Activated T-helper 2 cell treated with anti-CD3 and anti-CD28 coated beads, Interferon-gamma antibody, Interleukin-2, Interleukin-4, amounts not matched to agents 10 μg/mL and 5 μg/mL and 100 μg/mL, durations not matched to agents 14 hours and 24 hours and 36 hours (primary cell): Measurements from ENCODE around the gene LETM1. TPM values are rescaled to one million over a fixed set of nuclear protein-coding genes. Genes with fewer than 3 reads are reported as not detected.

Experiments used
- DNase-seq: peaks from one replicate; pipeline ENCODE4 v3.0.0; 2021; ENCODE audit warnings: low spot score
- H3K27ac Mint-ChIP-seq: one replicate; pipeline ENCODE4 v1.8.0; 2021; ENCODE audit warnings: mixed read lengths
- H3K27me3 Mint-ChIP-seq: one replicate; pipeline ENCODE4 v1.8.0; 2021; ENCODE audit warnings: low read depth, mixed read lengths
- H3K36me3 Mint-ChIP-seq: one replicate; pipeline ENCODE4 v1.8.0; 2021; ENCODE audit warnings: low read depth, mixed read lengths
- H3K4me1 Mint-ChIP-seq: one replicate; pipeline ENCODE4 v1.8.0; 2021; ENCODE audit warnings: low read depth, mixed read lengths
- H3K4me3 Mint-ChIP-seq: one replicate; pipeline ENCODE4 v1.8.0; 2021; ENCODE audit warnings: low read depth, mild to moderate bottlenecking, moderate library complexity, mixed read lengths
- H3K9me3 Mint-ChIP-seq: one replicate; pipeline ENCODE4 v1.8.0; 2021; ENCODE audit warnings: mixed read lengths
- intact Hi-C: fragments of 100-400 bp; cut with micrococcal nuclease; formaldehyde crosslinking; loops from one replicate; pipeline ENCODE4 v1.15.1; 2023
- total RNA-seq: library from RNA; stranded (reverse); gene quantifications from 2 replicates; pipeline ENCODE4 v1.2.3, GENCODE V29; 2022

The LETM1 gene
- total RNA-seq, 1 donor from 2014 or later: 76.6 TPM

DNA sequence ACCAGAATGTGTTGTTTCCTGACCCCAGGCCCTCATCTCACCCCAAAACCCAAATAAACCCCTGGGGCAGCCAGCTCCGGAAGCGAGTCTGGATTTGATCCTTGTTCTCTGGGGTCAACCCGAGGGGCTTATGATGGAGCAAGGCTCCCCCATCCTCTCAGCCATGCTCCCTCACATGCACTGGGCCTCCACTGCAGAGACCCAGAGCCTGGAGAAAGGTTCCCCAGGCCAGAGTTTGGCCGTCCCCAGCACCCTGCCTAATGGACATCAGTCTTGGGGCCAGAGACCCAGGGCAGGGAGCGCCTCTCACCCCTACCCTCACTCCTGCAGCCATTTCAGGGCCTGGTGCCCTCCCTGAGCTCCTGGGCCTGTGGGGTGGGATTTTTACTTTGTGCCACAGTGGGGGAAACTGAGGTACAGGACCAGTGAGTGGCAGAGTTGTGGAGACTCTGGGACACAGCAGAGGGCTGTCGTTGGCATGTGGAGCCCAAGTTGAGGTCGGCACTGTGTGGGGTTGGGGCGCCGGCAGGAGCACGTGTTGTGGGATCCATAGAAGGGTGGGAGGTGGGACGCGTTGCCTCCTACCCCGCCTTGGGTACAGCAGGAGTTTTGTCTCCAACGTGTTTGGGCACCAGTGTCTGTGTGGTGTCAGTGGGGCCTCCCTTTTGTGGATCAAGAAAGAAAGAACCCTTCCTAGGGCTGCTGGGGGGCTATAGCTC lies 59.3 kb downstream of the LETM1 start:
- intact Hi-C loops: no loop called here
- no peak overlapping the region for H3K4me3 Mint-ChIP-seq
- no peak overlapping the region for H3K27ac Mint-ChIP-seq
- H3K4me1 Mint-ChIP-seq: no peaks in the 10 kb centered on the region
- H3K9me3 Mint-ChIP-seq: no peaks in the 10 kb centered on the region
- peaks cover 12% of the 10 kb centered on the region for H3K27me3 Mint-ChIP-seq
- no peak for DNase-seq
- no peaks in the 10 kb centered on the region for H3K36me3 Mint-ChIP-seq

GRCh38 chr4:1795299-1796195 lies 60.4 kb downstream of the LETM1 start:
- intact Hi-C loops: no loop called here
- H3K4me1 Mint-ChIP-seq: no peaks in the 10 kb centered on the region

DNA sequence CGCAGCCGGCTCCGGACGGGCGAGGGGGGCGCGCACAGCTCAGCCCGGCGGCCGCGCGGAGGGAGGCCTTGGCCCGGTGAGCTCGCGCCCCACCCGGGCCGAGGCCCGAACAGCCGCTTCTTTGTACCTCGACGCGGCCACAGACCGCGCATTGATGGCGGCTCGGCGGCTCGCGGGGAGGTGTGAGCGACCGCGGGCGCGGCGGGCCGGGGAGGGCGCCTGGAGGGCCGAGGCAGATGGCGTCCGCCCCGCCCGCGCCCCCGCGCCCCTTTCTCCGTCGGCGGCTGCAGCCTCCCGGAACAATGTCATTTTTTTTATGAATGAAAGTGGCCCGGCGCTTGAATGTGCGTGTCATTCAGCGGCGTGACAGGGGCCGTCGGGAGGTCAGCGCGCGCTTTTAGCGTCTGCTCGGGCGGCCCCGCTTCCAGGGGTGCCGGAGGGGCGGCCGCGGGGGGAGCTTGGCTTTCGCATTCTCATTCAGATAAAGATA lies 61.1 kb downstream of the LETM1 start:
- Mint-ChIP-seq H3K27me3 (peaks cover 18% of the 10 kb centered on the region), H3K4me1 (no peaks in the 10 kb centered on the region), H3K36me3 (no peaks in the 10 kb centered on the region), H3K27ac (no peak overlapping the region), H3K4me3 (no peak overlapping the region), H3K9me3 (no peaks in the 10 kb centered on the region)
- DNase-seq: no peak
- intact Hi-C loops: no loop called here

More at GRCh38 chr4:1795299-1796195, 60.4 kb downstream of the LETM1 start:
- H3K27me3 Mint-ChIP-seq: peaks cover 17% of the 10 kb centered on the region
- no peaks in the 10 kb centered on the region for H3K36me3 Mint-ChIP-seq
- H3K4me3 Mint-ChIP-seq: no peak overlapping the region
- H3K9me3 Mint-ChIP-seq: no peaks in the 10 kb centered on the region
- DNase-seq: no peak
- no peak overlapping the region for H3K27ac Mint-ChIP-seq

GRCh38 chr4:1793940-1794808 lies 61.8 kb downstream of the LETM1 start:
- Mint-ChIP-seq H3K9me3 (no peaks in the 10 kb centered on the region), H3K4me1 (no peaks in the 10 kb centered on the region), H3K27ac (no peak overlapping the region), H3K4me3 (no peak overlapping the region), H3K36me3 (no peaks in the 10 kb centered on the region), H3K27me3 (peaks cover 18% of the 10 kb centered on the region)
- intact Hi-C loops: no loop called here
- DNase-seq: no peak

- Mint-ChIP-seq H3K4me3 (no peak overlapping the region), H3K36me3 (no peaks in the 10 kb centered on the region), H3K9me3 (no peaks in the 10 kb centered on the region), H3K27ac (no peak overlapping the region), H3K4me1 (no peaks in the 10 kb centered on the region), H3K27me3 (peaks cover 18% of the 10 kb centered on the region)
- intact Hi-C loops: no loop called here
- peak; percentile 38 for DNase-seq
Measured at GRCh38 chr4:1793496-1793840, 62.5 kb downstream of the LETM1 start.

DNA sequence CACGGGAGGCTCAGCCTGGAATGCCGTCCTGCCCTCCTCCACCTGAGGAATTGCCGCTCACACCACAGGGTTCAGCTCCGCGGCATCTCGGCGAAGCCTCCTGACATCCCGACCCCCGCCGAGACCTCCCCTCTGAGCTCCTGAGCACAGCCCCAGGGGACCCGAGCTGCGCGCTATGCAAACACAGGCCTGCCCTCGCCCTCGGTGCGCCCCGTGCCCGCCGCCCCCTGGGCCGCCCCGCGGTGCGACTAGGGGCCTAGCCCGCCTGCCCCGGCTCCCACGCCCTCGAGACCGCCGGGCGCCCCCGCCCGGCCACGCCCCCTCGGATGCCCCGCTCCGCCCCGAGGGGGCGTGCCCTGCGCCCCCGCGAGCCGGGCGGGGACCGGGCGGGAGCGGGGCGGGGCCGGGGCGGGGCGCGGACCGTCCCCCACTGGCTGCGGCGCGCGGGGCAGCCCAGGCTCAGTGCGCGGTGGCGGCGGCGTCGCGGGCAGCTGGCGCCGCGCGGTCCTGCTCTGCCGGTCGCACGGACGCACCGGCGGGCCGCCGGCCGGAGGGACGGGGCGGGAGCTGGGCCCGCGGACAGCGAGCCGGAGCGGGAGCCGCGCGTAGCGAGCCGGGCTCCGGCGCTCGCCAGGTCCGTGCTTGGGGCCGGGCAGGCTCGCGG lies 63.0 kb downstream of the LETM1 start, which contains the start of gene FGFR3:
TSS of gene FGFR3 (plus strand) at position 462 of the 664 bp plus-strand sequence. CDS start 642 bp downstream, outside the sequence.
- intact Hi-C loops: no loop called here
- Mint-ChIP-seq H3K4me3 (peak within 1 kb of the TSS; percentile 17), H3K27ac (no peak within 1 kb of the TSS), H3K36me3 (no peaks in the 10 kb centered on the region), H3K9me3 (no peaks in the 10 kb centered on the region), H3K27me3 (peaks cover 18% of the 10 kb centered on the region), H3K4me1 (no peaks in the 10 kb centered on the region)
- no peak for DNase-seq

DNA sequence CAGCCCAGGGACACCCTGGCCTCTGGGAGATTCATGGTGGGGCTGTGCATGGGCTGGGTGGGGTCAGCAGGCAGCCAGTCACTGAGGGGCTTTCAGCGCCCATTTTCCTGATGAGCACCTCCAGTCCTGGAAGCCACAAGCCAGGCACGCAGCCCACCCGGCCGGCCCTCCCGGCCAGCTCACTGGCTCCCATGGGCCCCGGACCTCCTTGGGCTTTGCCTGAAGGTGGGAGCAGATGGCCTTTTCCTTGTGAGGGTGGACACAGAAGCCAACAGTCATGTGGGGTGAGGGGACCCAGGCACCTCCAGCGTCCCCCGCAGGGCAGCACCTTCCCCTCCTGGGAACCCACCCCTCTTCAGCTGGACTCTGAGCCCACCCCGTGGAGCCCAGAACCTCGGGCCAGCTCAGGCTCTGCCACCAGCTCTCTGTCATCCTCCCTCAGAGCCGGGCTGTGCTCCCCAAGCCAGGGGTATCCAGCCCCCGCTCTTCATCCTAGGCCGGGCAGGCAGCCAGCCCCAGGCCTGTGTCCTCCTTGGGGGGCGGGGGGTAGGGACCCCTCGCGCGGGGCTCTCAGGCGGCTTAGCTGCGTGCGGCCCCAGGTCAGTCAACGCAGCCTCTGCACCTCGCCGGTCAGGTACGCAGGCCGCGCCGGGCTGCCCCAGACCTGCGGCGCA lies 63.7 kb downstream of the LETM1 start:
- no peaks in the 10 kb centered on the region for H3K4me1 Mint-ChIP-seq
- H3K27me3 Mint-ChIP-seq: peaks cover 18% of the 10 kb centered on the region
- intact Hi-C loops: no loop called here
- H3K36me3 Mint-ChIP-seq: no peaks in the 10 kb centered on the region
- no peak for DNase-seq
- H3K27ac Mint-ChIP-seq: no peak overlapping the region
- no peaks in the 10 kb centered on the region for H3K9me3 Mint-ChIP-seq
- peak overlapping the region; percentile 17 for H3K4me3 Mint-ChIP-seq

DNA sequence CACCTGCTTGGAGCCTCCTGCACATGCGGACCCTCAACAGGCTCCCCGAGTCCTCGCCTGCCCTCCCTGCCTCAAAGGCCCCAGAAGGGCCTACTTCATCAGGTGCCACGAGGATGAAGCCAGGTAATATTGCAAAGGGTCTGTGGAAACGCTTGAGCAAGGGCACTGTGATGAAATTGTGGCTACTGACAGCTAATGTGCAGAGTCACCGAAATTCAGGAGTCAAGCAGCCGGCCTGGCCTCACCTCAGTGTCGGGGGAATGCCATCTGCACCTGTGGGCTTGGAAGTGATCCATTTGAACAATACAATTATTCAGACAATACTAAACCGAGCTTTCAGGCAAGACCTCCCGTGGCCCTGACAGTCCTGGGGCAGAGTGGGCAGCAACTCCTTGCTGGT lies 66.0 kb downstream of the LETM1 start:
- DNase-seq: no peak
- Mint-ChIP-seq H3K4me3 (no peak overlapping the region), H3K27ac (no peak overlapping the region), H3K9me3 (no peaks in the 10 kb centered on the region), H3K36me3 (no peaks in the 10 kb centered on the region), H3K4me1 (no peaks in the 10 kb centered on the region), H3K27me3 (peaks cover 7% of the 10 kb centered on the region)
- intact Hi-C loops: no loop called here

GRCh38 chr4:1789552-1789951 lies 66.4 kb downstream of the LETM1 start:
- H3K27ac Mint-ChIP-seq: no peak overlapping the region
- peaks cover 7% of the 10 kb centered on the region for H3K27me3 Mint-ChIP-seq
- no peak overlapping the region for H3K4me3 Mint-ChIP-seq
- no peaks in the 10 kb centered on the region for H3K36me3 Mint-ChIP-seq
- DNase-seq: no peak
- no peaks in the 10 kb centered on the region for H3K4me1 Mint-ChIP-seq
- no peaks in the 10 kb centered on the region for H3K9me3 Mint-ChIP-seq
- intact Hi-C loops: no loop called here

GRCh38 chr4:1788254-1788973 lies 67.5 kb downstream of the LETM1 start:
- no peaks in the 10 kb centered on the region for H3K9me3 Mint-ChIP-seq
- no peak for DNase-seq
- intact Hi-C loops: no loop called here
- H3K27ac Mint-ChIP-seq: no peak overlapping the region
- H3K4me1 Mint-ChIP-seq: no peaks in the 10 kb centered on the region
- no peak overlapping the region for H3K4me3 Mint-ChIP-seq
- peaks cover 7% of the 10 kb centered on the region for H3K27me3 Mint-ChIP-seq
- H3K36me3 Mint-ChIP-seq: no peaks in the 10 kb centered on the region

DNA sequence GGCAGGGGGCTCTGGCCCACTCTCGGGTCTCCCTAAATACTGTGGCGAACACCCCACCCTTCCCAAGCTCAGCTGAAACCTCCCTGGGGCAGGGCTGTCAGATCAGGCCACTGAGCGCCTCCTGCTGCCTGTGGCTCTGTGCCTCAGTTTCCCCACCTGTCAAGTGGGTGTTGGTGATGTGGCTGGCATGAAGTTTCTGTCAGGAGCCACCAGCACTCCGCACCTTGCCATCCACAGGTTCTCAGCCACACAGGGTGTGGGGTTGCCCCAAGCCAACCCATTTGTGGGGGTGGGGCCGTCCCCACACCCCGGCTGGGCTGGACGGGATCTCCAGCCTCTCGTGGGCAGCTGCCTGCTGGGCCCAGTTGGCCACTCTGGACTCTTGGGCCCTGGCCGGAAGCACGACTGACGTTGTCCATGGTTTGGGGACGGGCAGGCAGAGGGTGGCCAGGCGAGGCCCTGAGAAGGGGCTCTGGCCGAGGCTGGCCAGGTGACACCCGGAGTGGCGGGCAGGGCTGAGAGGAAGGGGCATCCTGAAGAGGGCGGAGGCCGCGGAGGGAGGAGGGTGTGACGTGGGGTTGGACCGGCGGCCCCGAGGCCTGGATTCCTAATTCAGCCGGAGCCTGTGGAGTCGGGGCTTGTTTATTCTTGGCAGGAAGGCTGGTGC lies 68.4 kb downstream of the LETM1 start:
- intact Hi-C loops: no loop called here
- H3K27ac Mint-ChIP-seq: no peak overlapping the region
- H3K27me3 Mint-ChIP-seq: peaks cover 7% of the 10 kb centered on the region
- no peaks in the 10 kb centered on the region for H3K36me3 Mint-ChIP-seq
- no peaks in the 10 kb centered on the region for H3K4me1 Mint-ChIP-seq
- DNase-seq: no peak
- no peaks in the 10 kb centered on the region for H3K9me3 Mint-ChIP-seq
- H3K4me3 Mint-ChIP-seq: no peak overlapping the region
